GM12875 (cell line): ENCODE results near the gene MTHFD2L.
A peak's percentile ranks its signal among the peaks of the same experiment; 100 is the strongest.

ENCODE experiments used
- H3K4me3 ChIP-seq: one replicate; pipeline ENCODE4 v1.5.1; 2011; ENCODE audit warnings: low read depth, low read length, control low read depth
- TF ChIP-seq, protein P1 (sequence below): IDR thresholded peaks from 2 replicates; pipeline ENCODE4 v1.5.1; 2011; ENCODE audit warnings: low read depth, mild to moderate bottlenecking, control low read depth, inconsistent platforms, low read length, moderate library complexity, borderline replicate concordance; ENCODE audit not compliant: insufficient read depth

MTHFD2L gene

DNA sequence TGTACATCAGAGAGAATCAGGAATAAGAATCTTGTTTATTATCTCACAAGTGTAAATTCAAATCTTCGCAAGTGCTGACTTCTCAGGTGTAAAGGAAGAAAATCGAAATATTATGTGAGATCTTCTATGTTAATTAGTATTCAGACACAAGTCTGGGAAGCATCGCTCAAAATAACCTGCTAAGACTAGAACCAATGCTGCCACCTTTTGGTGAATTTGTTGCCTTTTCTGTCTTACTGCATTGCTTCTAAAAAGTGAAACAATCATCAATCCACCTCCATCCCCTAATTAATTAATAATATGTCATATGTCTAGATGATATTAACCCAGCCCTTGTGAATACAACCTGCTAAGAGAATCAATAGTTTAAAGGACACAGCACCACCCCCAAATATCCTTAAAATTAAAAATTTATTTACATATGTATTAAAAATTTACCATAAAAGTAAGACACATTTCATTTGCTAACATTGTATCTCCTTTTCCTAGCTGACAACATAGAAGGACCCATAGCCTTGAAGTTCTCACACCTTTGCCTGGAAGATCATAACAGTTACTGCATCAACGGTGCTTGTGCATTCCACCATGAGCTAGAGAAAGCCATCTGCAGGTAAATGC lies 153.9 kb downstream of the MTHFD2L start:
- TF ChIP-seq, protein P1, sequence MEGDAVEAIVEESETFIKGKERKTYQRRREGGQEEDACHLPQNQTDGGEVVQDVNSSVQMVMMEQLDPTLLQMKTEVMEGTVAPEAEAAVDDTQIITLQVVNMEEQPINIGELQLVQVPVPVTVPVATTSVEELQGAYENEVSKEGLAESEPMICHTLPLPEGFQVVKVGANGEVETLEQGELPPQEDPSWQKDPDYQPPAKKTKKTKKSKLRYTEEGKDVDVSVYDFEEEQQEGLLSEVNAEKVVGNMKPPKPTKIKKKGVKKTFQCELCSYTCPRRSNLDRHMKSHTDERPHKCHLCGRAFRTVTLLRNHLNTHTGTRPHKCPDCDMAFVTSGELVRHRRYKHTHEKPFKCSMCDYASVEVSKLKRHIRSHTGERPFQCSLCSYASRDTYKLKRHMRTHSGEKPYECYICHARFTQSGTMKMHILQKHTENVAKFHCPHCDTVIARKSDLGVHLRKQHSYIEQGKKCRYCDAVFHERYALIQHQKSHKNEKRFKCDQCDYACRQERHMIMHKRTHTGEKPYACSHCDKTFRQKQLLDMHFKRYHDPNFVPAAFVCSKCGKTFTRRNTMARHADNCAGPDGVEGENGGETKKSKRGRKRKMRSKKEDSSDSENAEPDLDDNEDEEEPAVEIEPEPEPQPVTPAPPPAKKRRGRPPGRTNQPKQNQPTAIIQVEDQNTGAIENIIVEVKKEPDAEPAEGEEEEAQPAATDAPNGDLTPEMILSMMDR = peak; percentile 44; the same call in 1 of the 2 replicates
- no peak overlapping the region for H3K4me3 ChIP-seq

DNA sequence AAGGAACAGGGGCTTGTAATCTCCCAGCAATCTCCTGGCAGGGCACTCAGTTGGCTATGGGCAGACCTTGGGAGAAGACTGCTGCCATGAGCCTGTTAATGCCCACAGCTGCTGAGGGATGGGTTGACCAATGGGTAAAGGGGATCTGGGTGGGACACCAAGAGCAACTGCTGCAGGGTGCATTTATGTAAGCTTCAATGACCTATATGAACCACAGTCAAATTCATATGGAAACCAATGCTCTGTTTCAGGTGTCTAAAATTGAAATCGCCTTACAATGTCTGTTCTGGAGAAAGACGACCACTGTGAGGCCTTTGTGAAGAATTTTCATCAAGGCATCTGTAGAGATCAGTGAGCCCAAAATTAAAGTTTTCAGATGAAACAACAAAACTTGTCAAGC lies 156.4 kb downstream of the MTHFD2L start:
- TF ChIP-seq, protein P1 = no peak
- H3K4me3 ChIP-seq = no peak overlapping the region

DNA sequence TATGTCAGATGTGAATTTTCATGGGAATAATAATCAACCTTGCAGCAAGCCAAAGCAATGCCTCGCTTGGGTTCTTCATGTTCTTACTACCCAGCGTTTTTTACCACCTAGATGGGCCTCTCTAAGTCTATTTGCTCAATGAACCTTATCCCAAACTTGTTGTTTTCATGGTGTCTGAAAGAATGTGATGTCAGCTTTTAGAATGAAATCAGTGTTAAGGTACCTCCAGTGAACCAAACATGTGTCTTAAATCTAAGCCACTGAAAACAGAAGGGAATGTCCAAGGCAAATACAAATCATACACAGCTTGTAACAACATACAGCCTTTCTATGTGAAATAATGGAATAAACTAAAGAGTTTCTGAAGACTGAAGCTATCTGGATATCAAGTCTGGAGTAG lies 157.0 kb downstream of the MTHFD2L start:
- TF ChIP-seq, protein P1 = no peak
- no peak overlapping the region for H3K4me3 ChIP-seq

DNA sequence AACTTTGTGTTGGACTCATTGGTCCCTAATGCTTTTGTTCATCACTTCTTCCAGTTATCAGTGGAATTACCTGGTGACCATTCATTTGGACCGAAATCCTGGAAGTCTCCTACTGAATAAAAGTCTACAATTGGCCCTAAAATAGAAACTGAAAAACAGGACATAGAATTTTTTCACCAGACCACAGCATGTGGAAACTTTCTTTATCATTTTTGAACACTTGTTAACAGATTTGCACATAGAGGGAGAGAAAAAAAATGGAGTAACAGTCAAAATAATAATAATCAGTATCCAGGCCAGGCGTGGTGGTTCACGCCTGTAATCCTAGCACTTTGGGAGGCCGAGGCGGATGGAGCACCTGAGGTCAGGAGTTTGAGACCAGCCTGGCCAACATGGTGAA lies 157.5 kb downstream of the MTHFD2L start:
- H3K4me3 ChIP-seq = no peak overlapping the region
- TF ChIP-seq, protein P1 = no peak

DNA sequence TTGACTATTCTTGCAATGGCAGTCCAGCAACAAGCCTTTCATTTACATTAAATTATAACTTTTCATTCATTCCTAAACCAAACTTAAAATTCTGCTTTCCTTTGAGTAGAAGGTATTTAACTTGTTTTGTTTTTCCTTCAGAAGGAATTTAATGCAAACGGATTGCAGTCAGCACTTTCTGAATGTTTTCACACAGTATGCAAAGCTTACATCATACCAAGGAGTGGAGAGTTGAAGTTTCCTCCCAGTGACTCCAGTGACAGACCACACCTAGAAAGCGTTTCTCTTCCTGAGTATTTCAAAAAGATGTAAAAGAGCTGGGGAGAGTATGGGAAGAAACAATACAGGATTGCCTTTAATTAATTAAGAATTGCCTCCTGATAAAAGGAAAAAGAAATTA lies 158.5 kb downstream of the MTHFD2L start:
- H3K4me3 ChIP-seq = no peak overlapping the region
- TF ChIP-seq, protein P1 = no peak

DNA sequence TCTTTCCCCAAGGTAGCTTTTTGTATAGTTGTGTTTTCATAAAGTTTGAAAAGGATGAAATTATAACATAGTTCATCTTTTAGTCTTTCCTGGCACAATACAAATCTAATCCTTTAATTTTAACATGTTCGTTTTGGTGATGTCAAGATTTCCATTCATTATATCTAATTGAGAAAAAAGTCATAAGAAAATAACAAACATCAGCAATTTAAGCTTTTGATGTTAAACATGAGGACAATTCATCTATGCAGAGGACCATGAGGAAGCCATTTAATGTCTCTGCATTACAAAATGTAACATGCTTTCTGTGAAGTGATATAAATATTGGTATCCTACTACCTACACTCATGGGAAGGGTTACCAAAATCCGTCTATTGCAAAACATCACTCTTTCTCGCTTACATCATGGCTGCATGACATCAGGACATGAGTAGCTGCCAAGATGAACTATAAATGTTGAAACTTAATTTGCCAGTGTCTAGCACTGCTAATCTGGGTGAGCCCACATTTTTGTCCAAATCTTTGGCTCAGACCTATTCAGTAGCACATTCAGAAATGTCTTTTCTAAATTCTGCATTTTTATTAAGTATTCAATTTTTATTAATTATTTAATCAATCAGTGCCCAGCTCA lies 159.8 kb downstream of the MTHFD2L start:
- TF ChIP-seq, protein P1 = no peak
- H3K4me3 ChIP-seq = no peak overlapping the region

DNA sequence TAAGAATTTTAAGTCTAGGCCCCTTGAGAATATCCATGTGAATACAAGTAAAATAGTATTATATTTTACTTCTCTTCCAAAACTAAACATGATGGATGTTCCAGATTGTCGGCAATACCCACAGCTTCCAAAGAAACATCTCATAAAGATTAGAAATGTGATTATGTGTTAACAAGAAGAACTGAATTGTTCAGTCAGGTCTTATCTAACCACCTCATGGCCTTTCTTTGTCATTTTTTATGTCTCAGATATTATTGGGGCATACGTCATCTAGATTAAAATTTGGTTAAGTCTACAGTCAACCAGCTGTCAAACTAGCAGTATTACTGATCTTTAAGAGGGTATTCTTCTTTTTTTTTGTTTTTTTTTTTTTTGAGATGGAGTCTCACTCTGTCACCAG lies 160.4 kb downstream of the MTHFD2L start:
- H3K4me3 ChIP-seq = no peak overlapping the region
- TF ChIP-seq, protein P1 = no peak
